Hematopoietic multipotent progenitor cell (in vitro differentiated cells): ENCODE measurements around the gene EHD1. TPM values are rescaled to one million over a fixed set of nuclear protein-coding genes. Genes with fewer than 3 reads are reported as not detected.
A peak's percentile ranks its signal among the peaks of the same experiment; 100 is the strongest.

Experiments
- DNase-seq, 3 donors: peaks; one replicate each; pipeline ENCODE4 v3.0.0-alpha.2; 2011 to 2015; ENCODE audit warnings: low read depth in 2 of 3, low spot score in 2 of 3
- total RNA-seq: library from RNA; depleted of rRNA; stranded (reverse); fragments of >200 nt; gene quantifications from one replicate; pipeline ENCODE4 v1.2.3, GENCODE V29; 2012

Gene EHD1
- total RNA-seq, 1 donor, result 105 TPM

- peak in 1 of 3 donors; percentile 73 for DNase-seq
Measured at GRCh38 chr11:64859542-64860414, 18.6 kb downstream of the EHD1 start.

DNA sequence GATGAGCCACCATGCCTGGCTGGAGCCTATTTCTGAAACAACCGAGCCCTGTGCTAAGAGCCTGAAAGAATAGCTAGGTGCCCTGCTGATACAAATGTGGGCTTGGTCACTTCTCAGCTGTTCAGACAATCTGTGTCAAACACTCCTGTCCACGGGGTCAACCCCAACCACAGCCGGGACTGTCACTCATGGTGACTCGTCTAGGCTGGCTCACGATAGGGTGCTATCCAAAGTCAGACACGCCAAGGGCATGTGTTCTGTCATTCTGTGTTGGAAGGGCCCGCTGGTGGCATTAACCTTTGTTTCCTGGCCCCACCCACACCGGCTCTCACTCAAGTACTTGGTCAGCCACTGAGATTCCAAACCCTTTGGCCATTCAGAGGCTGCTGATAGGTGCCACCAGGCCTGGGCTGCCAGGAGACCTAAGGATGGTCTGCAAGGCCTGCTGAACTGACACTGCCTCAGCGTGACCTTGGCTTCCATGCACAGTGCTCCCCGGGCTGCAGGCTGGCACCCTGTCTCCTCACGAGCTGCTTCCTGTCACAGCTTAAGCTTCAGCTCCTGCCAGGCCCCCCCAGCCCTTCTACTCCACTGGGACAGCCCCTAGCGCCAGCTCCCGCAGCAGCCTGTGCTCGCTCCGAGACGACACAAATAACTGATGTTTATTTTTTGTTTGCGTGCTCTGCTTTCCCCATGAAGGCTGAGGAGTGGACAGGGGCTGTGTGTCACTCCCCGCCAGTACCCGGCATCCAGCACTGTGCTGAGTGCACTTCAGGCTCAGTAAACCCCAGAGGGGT is 19.8 kb downstream of the EHD1 start:
- DNase-seq, result no peak

DNA sequence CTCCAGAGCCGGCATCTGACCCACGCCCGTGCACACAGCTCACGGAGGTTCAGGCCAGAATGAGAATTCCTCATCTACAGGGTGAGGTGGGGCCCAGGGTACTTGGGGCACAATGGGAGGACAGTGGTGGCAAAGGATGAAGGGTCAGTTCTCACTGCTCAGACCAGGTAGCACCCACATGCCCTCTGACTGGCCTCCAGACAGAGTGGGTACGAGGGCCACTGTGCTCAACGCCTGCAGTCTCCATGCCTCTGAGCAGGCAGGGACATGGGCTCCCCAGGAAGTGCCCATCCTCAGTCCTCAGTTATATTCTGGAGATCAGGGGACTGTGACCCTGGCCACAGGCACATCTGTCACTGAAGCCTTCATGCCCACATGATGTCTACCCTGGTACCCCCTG is 20.9 kb downstream of the EHD1 start:
- DNase-seq, result no peak

DNA sequence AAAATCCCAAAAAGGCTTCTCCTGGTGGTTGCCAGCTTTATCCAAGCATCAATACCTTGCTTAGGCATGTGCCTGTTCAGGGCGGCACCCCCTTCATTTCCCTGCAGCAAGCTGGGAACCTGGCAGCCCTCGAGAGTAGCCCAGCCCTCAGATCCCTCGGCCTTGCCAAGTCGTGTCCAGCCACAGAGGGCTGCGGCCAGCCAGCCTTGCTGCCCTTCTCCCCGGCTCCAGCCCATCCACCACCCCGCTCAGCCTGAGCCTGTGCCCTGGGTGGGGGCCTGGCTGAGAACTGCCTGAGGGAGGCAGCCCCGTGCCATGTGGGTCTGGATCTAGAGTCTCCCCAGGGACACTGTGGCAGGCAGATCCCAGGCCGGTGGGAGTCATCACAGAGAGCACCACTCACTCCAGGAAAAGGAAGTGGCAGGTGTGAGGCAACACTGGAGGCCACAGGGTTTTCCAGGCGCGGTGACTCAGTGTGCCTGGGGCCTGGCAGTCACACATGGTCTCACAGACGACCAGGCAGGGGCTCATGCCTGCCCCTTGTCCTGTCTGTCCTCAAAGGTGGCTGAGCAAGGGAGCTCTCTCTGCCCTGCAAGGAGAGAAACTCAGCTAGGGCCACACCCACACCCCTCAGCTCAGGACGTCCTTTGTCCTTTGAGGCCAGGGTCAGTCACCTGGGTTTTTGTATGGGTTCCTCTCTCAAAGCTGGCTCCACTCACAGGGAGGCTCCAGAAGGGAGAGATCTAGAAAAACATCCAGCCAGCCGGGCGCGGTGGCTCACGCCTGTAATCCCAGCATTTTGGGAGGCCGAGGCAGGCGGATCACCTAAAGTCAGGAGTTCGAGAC is 21.8 kb downstream of the EHD1 start:
- DNase-seq, result peak in 1 of 3 donors; percentile 61

DNA sequence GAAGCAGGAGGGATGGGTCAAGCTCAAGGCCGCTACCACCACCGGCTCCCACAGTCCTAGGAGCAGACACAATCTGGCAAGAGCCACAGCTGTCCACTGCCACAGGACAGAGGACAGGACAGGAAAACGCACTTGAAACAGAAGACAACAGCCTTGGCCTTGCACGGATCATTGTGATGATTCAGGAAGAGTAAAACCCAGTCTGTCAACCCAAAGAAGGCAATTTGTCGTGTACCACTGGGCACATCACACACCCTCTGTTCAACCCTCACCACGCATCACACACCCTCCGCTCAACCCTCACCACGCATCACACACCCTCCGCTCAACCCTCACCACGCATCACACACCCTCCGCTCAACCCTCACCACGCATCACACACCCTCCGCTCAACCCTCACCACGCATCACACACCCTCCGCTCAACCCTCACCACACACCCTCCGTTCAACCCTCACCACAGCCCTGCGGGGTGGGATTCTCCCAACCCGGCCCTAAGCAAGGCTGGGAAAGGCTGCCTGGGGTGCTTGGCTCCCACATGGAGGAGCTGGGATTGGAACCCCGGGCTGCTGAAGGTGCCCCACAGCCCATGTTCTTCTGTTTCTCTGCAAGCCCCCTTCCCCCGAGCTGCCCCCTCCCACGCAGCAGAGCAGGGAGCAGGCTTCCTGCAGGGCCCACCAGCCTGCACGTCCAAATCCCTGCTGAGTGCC is 22.7 kb downstream of the EHD1 start:
- DNase-seq, result no peak

GRCh38 chr11:64854534-64855502 is 23.6 kb downstream of the EHD1 start:
- no peak for DNase-seq

- no peak for DNase-seq
Measured at GRCh38 chr11:64854157-64854533, 24.3 kb downstream of the EHD1 start.

- no peak for DNase-seq
Measured at GRCh38 chr11:64853709-64854108, 24.7 kb downstream of the EHD1 start.

GRCh38 chr11:64852804-64853509 is 25.5 kb downstream of the EHD1 start:
- DNase-seq, result no peak

GRCh38 chr11:64851831-64852351 is 26.5 kb downstream of the EHD1 start:
- no peak for DNase-seq

GRCh38 chr11:64850979-64851567 is 27.3 kb downstream of the EHD1 start:
- DNase-seq, result peak in 2 of 3 donors; percentile 59 to 68

DNA sequence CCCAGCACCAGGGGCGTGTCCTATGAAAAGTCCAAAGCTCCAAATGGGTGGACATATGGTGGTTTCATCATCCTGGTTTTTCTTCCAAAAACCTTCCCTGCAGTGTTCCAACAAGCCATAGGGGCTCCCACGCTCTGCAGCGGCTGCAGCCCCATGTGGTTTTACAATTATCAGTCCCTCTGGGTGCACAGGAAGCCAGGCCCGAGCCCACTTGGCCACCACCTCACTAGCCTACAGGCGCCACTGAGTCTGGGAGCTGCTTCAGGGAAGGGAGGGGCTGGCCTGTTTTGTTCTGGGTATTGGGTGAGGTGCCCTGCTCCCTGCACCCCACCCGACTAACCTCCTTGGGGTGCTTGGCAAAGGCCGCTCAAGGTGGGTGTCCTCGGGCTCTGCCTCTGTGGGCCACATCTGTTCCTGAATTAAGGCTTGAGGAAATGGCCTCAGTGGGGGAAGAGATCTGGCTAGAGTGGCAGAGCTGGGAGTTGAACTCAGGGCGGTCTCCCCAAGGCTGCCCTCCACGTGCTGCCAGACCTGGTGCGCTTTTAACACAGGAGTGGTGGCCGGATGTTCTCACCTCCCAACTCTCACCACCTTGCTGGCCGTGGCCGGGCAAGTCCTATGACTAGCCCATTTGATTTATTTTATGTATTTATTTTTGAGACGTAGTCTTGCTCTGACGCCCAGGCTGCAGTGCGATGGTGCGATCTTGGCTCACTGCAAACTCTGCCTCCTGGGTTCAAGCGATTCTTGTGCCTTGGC is 28.6 kb downstream of the EHD1 start:
- no peak for DNase-seq

GRCh38 chr11:64848826-64849597 is 29.4 kb downstream of the EHD1 start:
- DNase-seq, result peak in 1 of 3 donors; percentile 46

- DNase-seq, result no peak
Measured at GRCh38 chr11:64848214-64848825, 30.1 kb downstream of the EHD1 start.

- peak; percentile 87 to 96 (median 90) for DNase-seq
Measured at GRCh38 chr11:64846998-64847666, 31.3 kb downstream of the EHD1 start.
